Fibroblast of mammary gland (primary cell): ENCODE data around the gene ATP4A.
"Not testable (repeated sequence)": the region's sequence is repeated elsewhere in the genome, so short reads cannot be mapped to it uniquely, and the experiment has no call there.

Source experiments
- DNase-seq: peaks from one replicate; pipeline ENCODE4 v3.0.0-alpha.2; 2010; ENCODE audit warnings: low read depth
- H3K4me3 ChIP-seq: 2 replicates; pipeline ENCODE4 v1.5.1; 2011; ENCODE audit warnings: low read depth, mild to moderate bottlenecking, low read length, moderate library complexity; ENCODE audit not compliant: control insufficient read depth
- CTCF ChIP-seq: conservative IDR thresholded peaks from 2 replicates; pipeline ENCODE4 v1.5.1; 2011; ENCODE audit warnings: low read depth, low read length, inconsistent platforms; ENCODE audit not compliant: control insufficient read depth, insufficient read depth

Gene ATP4A

GRCh38 chr19:35563207-35563829, at the start of gene ATP4A:
ATP4A (minus strand) TSS chr19:35563658; CDS start chr19:35563629, 29 bp downstream.
- H3K4me3 ChIP-seq = no peak within 1 kb of the TSS
- DNase-seq = no peak
- no peak for TF ChIP-seq CTCF

DNA sequence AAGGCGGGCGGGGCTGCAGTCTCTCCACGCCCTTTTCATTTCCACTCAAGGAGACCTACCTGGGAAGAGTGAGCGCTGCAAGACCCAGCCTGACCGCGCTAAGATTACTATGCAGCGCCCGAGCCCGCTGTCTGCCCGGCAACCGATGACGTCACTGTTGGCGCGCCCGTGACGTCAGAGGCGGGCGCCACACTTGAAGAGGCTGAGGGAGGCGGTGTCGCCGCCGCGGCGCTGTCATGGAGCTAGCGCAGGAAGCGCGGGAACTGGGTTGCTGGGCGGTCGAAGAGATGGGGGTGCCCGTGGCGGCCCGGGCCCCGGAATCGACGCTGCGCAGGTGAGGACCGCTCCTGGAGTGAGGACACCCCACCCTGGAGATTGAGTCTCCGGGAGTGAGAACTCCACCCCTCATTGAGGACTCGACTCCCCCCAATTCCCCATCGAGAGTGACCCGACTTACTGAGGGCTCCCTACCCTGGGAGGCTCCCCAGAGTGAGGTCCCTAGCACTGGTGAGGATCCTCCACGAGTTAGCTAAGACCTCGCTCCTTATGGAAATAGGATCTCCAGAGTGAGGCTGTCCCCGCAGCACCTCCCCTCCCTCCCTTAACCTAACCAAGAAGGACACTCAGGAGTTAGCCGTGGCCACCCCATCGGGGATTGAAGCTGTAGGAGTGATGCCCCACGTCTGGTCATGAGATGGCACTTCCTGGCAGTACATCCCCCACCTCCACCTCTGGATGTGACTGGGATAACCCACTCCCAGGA, 49.3 kb upstream of the ATP4A start, which contains the start of gene HAUS5:
Gene HAUS5 (plus strand): TSS at position 177 of the 763 bp plus-strand sequence. CDS start 60 bp downstream, at position 237.
- peak within 1 kb of the TSS; percentile 91 for H3K4me3 ChIP-seq
- TF ChIP-seq CTCF = no peak
- peak; percentile 87 for DNase-seq

DNA sequence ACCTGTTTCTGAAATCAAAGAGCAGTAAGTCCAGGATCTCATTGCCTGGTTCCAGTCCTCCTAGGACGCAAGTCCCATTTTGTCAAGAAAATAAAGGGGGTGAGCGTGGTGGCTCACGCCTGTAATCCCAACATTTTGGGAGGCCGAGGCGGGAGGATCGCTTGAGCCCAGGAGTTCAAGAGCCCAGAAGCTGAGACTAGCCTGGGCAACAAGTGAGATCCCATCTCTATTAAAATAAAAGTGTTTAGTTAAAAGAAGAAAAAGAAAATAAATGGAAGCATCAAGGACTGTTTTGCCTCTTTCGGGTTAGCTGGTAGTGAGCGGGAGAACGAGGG, 48.7 kb upstream of the ATP4A start:
- no peak for DNase-seq
- peak overlapping the region; percentile 91 for H3K4me3 ChIP-seq
- no peak for TF ChIP-seq CTCF

- no peak for TF ChIP-seq CTCF
- no peak for DNase-seq
- no peak overlapping the region for H3K4me3 ChIP-seq
Measured at GRCh38 chr19:35609851-35610353, 46.4 kb upstream of the ATP4A start.

- H3K4me3 ChIP-seq = no peak overlapping the region
- no peak for DNase-seq
- TF ChIP-seq CTCF = no peak
Measured at GRCh38 chr19:35608251-35608650, 44.8 kb upstream of the ATP4A start.

DNA sequence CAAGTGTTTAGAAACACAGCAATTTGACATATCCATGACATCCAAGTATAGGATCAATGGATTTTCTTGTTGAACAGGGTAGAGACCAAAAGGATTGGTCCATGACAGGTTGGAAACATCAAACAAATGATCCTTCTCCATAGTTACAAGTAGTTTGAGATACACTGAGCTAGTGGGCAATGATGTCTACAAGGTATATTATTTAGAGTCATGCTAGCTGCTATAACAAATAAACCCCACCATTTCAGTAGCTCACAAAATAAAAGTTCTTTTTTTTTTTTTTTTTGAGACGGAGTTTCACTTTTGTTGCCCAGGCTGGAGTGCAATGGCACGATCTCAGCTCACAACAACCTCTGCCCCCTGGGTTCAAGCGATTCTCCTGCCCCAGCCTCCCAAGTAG, 44.2 kb upstream of the ATP4A start:
- no peak for DNase-seq
- no peak overlapping the region for H3K4me3 ChIP-seq

DNA sequence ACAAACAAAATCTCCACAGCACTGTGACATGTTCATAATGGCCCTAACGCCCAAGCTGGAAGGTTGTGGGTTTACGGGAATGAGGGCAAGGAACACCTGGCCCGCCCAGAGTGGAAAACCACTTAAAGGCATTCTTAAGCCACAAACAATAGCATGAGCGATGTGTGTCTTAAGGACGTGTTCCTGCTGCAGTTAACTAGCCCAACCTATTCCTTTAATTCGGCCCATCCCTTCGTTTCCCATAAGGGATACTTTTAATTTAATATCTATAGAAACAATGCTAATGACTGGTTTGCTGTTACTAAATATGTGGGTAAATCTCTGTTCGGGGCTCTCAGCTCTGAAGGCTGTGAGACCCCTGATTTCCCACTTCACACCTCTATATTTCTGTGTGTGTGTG, 43.7 kb upstream of the ATP4A start:
- not testable (repeated sequence) for H3K4me3 ChIP-seq, DNase-seq

More for the DNA sequence above, 44.2 kb upstream of the ATP4A start:
- no peak for TF ChIP-seq CTCF

GRCh38 chr19:35604436-35604835, 41.0 kb upstream of the ATP4A start:
- DNase-seq, H3K4me3 ChIP-seq: not testable (repeated sequence)
